IMR-90 (cell line): ENCODE data around the gene PNMA8C. TPM values are rescaled to one million over a fixed set of nuclear protein-coding genes. Genes with fewer than 3 reads are reported as not detected.

ENCODE experiments used
- ATAC-seq: fragments of 200-7000 bp; cut with Tn5 transposase; 2 replicates; pipeline ENCODE4 v1.9.1; 2020; ENCODE audit warnings: low read depth, mild to moderate bottlenecking, moderate library complexity
- BruUV-seq: library from RNA; stranded (reverse); fragments of 400-500 nt; replicated peaks from 2 replicates; lab custom pipeline; 2021; lab: Mats Ljungman, UMichigan
- CTCF ChIA-PET: fragments of 300-600 bp; formaldehyde crosslinking; extraction: SDS; loops from one replicate; lab custom pipeline; 2021; ENCODE audit warnings: antibody characterized with exemption; lab: Yijun Ruan, JAX
- POLR2A ChIA-PET: fragments of 300-600 bp; sonication (Branson Sonifier 250); formaldehyde crosslinking; loops from one replicate; lab custom pipeline; 2022; ENCODE audit warnings: antibody characterized with exemption; ENCODE audit not compliant: unreplicated experiment; lab: Charles Lee
- DNase-seq: peaks from one replicate; pipeline ENCODE4 v3.0.0; 2013
- H2AFZ ChIP-seq: replicated peaks from 2 replicates; pipeline ENCODE3; 2013; ENCODE audit warnings: low read length, mild to moderate bottlenecking; ENCODE audit not compliant: poor library complexity
- H2AK5ac ChIP-seq: 2 replicates; pipeline ENCODE4 v1.6.1; 2013; ENCODE audit warnings: low read depth, low read length, inconsistent platforms
- H2AK9ac ChIP-seq: replicated peaks from 2 replicates; pipeline ENCODE3; 2013; ENCODE audit warnings: mild to moderate bottlenecking, low read depth, low read length, moderate library complexity; ENCODE audit not compliant: poor library complexity
- H2BK120ac ChIP-seq: 2 replicates; pipeline ENCODE4 v1.6.1; 2013; ENCODE audit warnings: low read depth, low read length, inconsistent platforms
- H2BK15ac ChIP-seq: 3 replicates; pipeline ENCODE4 v1.6.1; 2013; ENCODE audit warnings: low read depth, low read length, inconsistent platforms
- H2BK20ac ChIP-seq: 2 replicates; pipeline ENCODE4 v1.6.1; 2013; ENCODE audit warnings: low read depth, mild to moderate bottlenecking, inconsistent platforms, low read length, moderate library complexity
- H2BK5ac ChIP-seq: 2 replicates; pipeline ENCODE4 v1.6.1; 2013; ENCODE audit warnings: mild to moderate bottlenecking, low read depth, low read length, inconsistent platforms; ENCODE audit not compliant: poor library complexity, severe bottlenecking
- H3K14ac ChIP-seq: replicated peaks from 2 replicates; pipeline ENCODE4 v1.6.1; 2013; ENCODE audit warnings: low read depth, low read length, inconsistent platforms
- H3K18ac ChIP-seq: 2 replicates; pipeline ENCODE4 v1.6.1; 2013; ENCODE audit warnings: low read depth, low read length, control low read depth
- H3K23ac ChIP-seq: 2 replicates; pipeline ENCODE4 v1.6.1; 2013; ENCODE audit warnings: low read depth, low read length, inconsistent platforms
- H3K27ac ChIP-seq: 2 replicates; pipeline ENCODE4 v1.5.1; 2013; ENCODE audit warnings: mild to moderate bottlenecking, control low read depth, low read length; ENCODE audit not compliant: insufficient read depth
- H3K27me3 ChIP-seq: 2 replicates; pipeline ENCODE4 v1.6.1; 2013; ENCODE audit warnings: low read length; ENCODE audit not compliant: control insufficient read depth, insufficient read depth
- H3K36me3 ChIP-seq: 2 replicates; pipeline ENCODE4 v1.6.1; 2013; ENCODE audit warnings: low read length, mixed read lengths; ENCODE audit not compliant: control insufficient read depth, insufficient read depth
- H3K4ac ChIP-seq: 2 replicates; pipeline ENCODE4 v1.6.1; 2013; ENCODE audit warnings: low read depth, low read length, inconsistent platforms
- H3K4me1 ChIP-seq: 2 replicates; pipeline ENCODE4 v1.6.1; 2013; ENCODE audit warnings: low read length, mixed read lengths; ENCODE audit not compliant: control insufficient read depth, insufficient read depth
- H3K4me2 ChIP-seq: 2 replicates; pipeline ENCODE4 v1.6.1; 2013; ENCODE audit warnings: low read depth, mild to moderate bottlenecking, control low read depth, low read length, moderate library complexity
- H3K4me3 ChIP-seq: 2 replicates; pipeline ENCODE4 v1.5.1; 2013; ENCODE audit warnings: low read depth, mild to moderate bottlenecking, control low read depth, low read length, moderate library complexity; ENCODE audit not compliant: insufficient read depth
- H3K56ac ChIP-seq: 2 replicates; pipeline ENCODE4 v1.6.1; 2013; ENCODE audit warnings: low read length, inconsistent platforms; ENCODE audit not compliant: insufficient read depth; ENCODE audit errors: extremely low read depth
- H3K79me1 ChIP-seq, 2 experiments: 2 replicates each; pipeline ENCODE4 v1.6.1; 2013; ENCODE audit warnings: low read length in 2 of 2, inconsistent platforms in 1 of 2, low read depth in 1 of 2
- H3K9ac ChIP-seq: 2 replicates; pipeline ENCODE4 v1.6.1; 2013; ENCODE audit warnings: low read depth, low read length, control low read depth
- H3K9me1 ChIP-seq: 2 replicates; pipeline ENCODE4 v1.6.1; 2013; ENCODE audit warnings: low read length, inconsistent platforms; ENCODE audit not compliant: insufficient read depth
- H3K9me3 ChIP-seq: 2 replicates; pipeline ENCODE4 v1.6.1; 2013; ENCODE audit warnings: low read length; ENCODE audit not compliant: control insufficient read depth, insufficient read depth
- H4K20me1 ChIP-seq: 2 replicates; pipeline ENCODE4 v1.6.1; 2013; ENCODE audit warnings: low read length, inconsistent platforms; ENCODE audit not compliant: insufficient read depth
- H4K5ac ChIP-seq: 2 replicates; pipeline ENCODE4 v1.6.1; 2013; ENCODE audit warnings: mild to moderate bottlenecking, low read depth, low read length, control low read depth
- H4K8ac ChIP-seq, 2 experiments: 2 replicates each; pipeline ENCODE4 v1.6.1; 2013; ENCODE audit warnings: low read depth in 2 of 2, low read length in 2 of 2, control low read depth in 1 of 2, inconsistent platforms in 1 of 2
- H4K91ac ChIP-seq: 2 replicates; pipeline ENCODE4 v1.6.1; 2013; ENCODE audit warnings: low read depth, low read length, inconsistent platforms; ENCODE audit not compliant: insufficient read depth
- BHLHE40 ChIP-seq: fragments of 150-350 bp; IDR thresholded peaks from 2 replicates; pipeline ENCODE4 v1.6.1; 2016; ENCODE audit warnings: mild to moderate bottlenecking, low read depth, low read length
- CHD1 ChIP-seq: IDR thresholded peaks from 2 replicates; pipeline ENCODE4 v1.6.1; 2012; ENCODE audit warnings: low read depth, low read length, improper control_type of control experiment
- FOS ChIP-seq: fragments of 150-350 bp; IDR thresholded peaks from 2 replicates; pipeline ENCODE4 v1.6.1; 2016; ENCODE audit warnings: low read depth, low read length
- MAFK ChIP-seq: IDR thresholded peaks from 2 replicates; pipeline ENCODE4 v1.6.1; 2012; ENCODE audit warnings: low read depth, low read length, improper control_type of control experiment
- MAZ ChIP-seq: IDR thresholded peaks from 2 replicates; pipeline ENCODE4 v1.6.1; 2012; ENCODE audit warnings: low read depth, mild to moderate bottlenecking, low read length, improper control_type of control experiment, moderate library complexity, borderline replicate concordance
- MXI1 ChIP-seq: IDR thresholded peaks from 2 replicates; pipeline ENCODE4 v1.6.1; 2012; ENCODE audit warnings: low read depth, mild to moderate bottlenecking, low read length, moderate library complexity, borderline replicate concordance
- NFE2L2 ChIP-seq: fragments of 150-350 bp; IDR thresholded peaks from 2 replicates; pipeline ENCODE4 v1.6.1; 2016; ENCODE audit warnings: low read depth, mild to moderate bottlenecking, low read length
- RAD21 ChIP-seq: IDR thresholded peaks from 2 replicates; pipeline ENCODE4 v1.6.1; 2012; ENCODE audit warnings: low read length, improper control_type of control experiment
- RCOR1 ChIP-seq: IDR thresholded peaks from 2 replicates; pipeline ENCODE4 v1.6.1; 2012; ENCODE audit warnings: mild to moderate bottlenecking, low read length, improper control_type of control experiment; ENCODE audit not compliant: insufficient replicate concordance
- RFX5 ChIP-seq: IDR thresholded peaks from 2 replicates; pipeline ENCODE4 v1.8.0; 2012; ENCODE audit warnings: low read depth, mild to moderate bottlenecking, low read length, moderate library complexity
- SMC3 ChIP-seq: fragments of 150-350 bp; IDR thresholded peaks from 2 replicates; pipeline ENCODE4 v1.6.1; 2016; ENCODE audit warnings: low read depth, mild to moderate bottlenecking, antibody characterized with exemption, low read length, moderate library complexity
- WGBS, 2 experiments: methylation state at CpG; one replicate each; pipeline versions ENCODE4 v1.1.5 to v1.1.7; 2013; ENCODE audit warnings: missing lambda C conversion rate in 2 of 2; ENCODE audit not compliant: insufficient read length in 1 of 2; ENCODE audit errors: extremely low coverage in 2 of 2; 5-methylcytosine and 5-hydroxymethylcytosine counted together
- dilution Hi-C: fragments of 300-500 bp; cut with HindIII; formaldehyde crosslinking; loops from one replicate; pipeline ENCODE4 v1.14.3; 2018; ENCODE audit warnings: low sequenced_read_pairs; ENCODE audit not compliant: unreplicated experiment
- in situ Hi-C: fragments of 300-500 bp; cut with MboI; formaldehyde crosslinking; loops from 3 replicates; pipeline ENCODE4 v1.14.3; 2019; ENCODE audit warnings: low sequenced_read_pairs, inconsistent platforms, mixed read lengths
- intact Hi-C: fragments of 100-400 bp; cut with micrococcal nuclease; formaldehyde crosslinking; loops from 2 replicates; pipeline ENCODE4 v1.10.0; 2022
- polyA plus RNA-seq, 3 experiments: library from polyadenylated mRNA; depleted of rRNA; stranded (reverse); fragments of >200 nt; gene quantifications; 2 replicates each; pipeline ENCODE4 v1.2.3, GENCODE V29; 2012; ENCODE audit warnings: low replicate concordance in 1 of 3
- total RNA-seq: library from RNA; depleted of rRNA; stranded (reverse); fragments of >200 nt; gene quantifications from 2 replicates; pipeline ENCODE4 v1.2.3, GENCODE V29; 2012
- TF ChIP-seq, protein P1 (sequence below): conservative IDR thresholded peaks from 2 replicates; pipeline ENCODE4 v1.5.1; 2012; ENCODE audit warnings: mild to moderate bottlenecking, low read depth, low read length, improper control_type of control experiment

Gene PNMA8C
- total and polyA plus RNA-seq, 2 of the 4 experiments (the other 2 are of a cell fraction): 0.09 to 0.18 TPM

DNA sequence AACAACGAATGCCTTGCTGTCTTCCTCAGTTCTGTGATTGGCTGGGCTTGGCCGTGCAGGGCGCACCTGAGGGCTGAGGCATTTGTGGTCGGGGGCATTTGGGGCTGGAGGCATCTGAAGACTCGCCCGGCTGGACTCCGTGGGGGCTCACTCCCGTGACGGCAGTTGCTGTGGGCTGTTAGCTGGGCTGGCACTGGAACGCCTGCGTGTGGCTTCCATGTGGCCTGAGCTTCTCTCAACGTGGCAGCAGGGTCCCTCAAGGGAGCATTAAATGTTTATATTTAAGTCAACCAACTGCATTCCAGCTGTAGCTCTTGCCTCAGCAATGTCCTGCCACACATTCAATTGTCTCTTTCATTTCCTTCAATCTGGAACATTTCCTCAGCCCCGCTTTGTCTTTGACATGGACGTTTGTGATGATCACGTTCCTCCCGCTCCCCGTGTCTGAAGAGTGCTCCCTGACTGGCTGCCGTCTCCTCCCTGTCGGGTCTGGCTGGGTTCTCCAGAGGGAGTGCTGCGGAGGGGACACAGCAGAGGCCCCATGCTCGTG lies 36.4 kb downstream of the PNMA8C start (continued):
- TF ChIP-seq RFX5: no peak
- TF ChIP-seq MAZ: peak; percentile 5; the same call in 1 of the 2 replicates

DNA sequence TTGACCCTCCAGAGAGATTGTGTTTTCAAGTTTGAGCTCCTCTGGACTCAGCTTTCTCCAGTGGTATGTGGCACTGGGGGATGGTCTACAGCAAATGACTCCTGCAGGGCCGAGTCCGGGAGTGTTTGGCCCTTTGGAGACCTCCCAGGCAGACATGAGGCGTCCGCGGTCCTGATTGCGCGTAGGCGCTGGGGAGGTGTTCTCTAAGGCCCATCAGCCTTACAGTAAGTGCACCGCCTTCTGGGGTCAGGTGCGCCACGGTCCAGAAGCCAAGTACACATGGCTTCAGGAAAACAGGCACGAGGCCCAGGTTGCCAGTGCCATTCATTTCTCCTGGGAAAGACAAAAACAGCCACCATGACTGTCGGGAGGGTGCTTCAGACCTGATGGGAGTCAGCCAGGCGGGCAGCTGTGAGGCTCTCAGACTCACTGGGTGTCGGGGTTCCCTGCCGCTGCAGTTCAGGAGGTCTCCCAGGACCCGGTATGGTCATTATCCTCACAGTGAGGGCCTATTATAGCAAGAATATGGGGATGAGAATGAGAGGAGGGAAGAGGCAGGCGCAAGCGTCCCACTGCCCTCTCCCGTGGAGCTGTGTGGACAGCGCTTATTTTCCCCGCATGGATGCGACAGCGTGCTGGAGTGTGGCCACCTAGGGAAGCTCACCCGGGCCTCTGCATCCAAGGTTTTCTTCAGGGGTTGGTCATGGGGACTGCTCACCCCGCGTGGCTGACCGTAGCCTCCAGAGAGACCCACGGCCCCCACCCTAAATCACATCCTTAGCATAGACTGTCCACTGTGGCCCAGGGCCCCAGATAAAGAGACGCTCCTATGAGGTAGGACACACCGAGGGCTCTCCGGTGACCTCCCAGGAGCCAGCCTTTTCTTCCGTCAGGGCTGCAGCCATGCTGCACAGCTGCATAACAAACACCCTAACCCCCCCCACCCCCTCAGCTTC lies 37.2 kb downstream of the PNMA8C start:
- peak overlapping the region; percentile 22; the same call in 1 of the 2 replicates for H3K14ac ChIP-seq
- dilution Hi-C loops (no loop called here), intact Hi-C loops (no loop called here), in situ Hi-C loops (no loop called here)
- H3K9me3 ChIP-seq: peaks cover 6% of the 10 kb centered on the region
- H2AK5ac ChIP-seq: peak overlapping the region; percentile 86; the same call in 1 of the 2 replicates
- H3K23ac ChIP-seq: no peak overlapping the region
- peaks cover 15% of the 10 kb centered on the region for H3K4me1 ChIP-seq
- H2BK20ac ChIP-seq: peak overlapping the region; percentile 13
- no peak overlapping the region; the same call in 1 of the 2 replicates for H3K18ac ChIP-seq
- DNase-seq (no peak), ATAC-seq (no peak)
- peak overlapping the region; percentile 55 for H3K27ac ChIP-seq
- peak overlapping the region; percentile 28 for H4K91ac ChIP-seq
- peaks cover 18% of the 10 kb centered on the region for H3K9me1 ChIP-seq
- H4K8ac ChIP-seq: peak overlapping the region in 1 of 2 experiments; percentile 79; a peak in 1 of 4 replicates
- TF ChIP-seq MAZ (no peak), NFE2L2 (no peak), RFX5 (no peak), MXI1 (no peak), MAFK (no peak), SMC3 (no peak), RAD21 (no peak), BHLHE40 (no peak), FOS (no peak), CHD1 (no peak), RCOR1 (no peak)
- TF ChIP-seq, protein P1, sequence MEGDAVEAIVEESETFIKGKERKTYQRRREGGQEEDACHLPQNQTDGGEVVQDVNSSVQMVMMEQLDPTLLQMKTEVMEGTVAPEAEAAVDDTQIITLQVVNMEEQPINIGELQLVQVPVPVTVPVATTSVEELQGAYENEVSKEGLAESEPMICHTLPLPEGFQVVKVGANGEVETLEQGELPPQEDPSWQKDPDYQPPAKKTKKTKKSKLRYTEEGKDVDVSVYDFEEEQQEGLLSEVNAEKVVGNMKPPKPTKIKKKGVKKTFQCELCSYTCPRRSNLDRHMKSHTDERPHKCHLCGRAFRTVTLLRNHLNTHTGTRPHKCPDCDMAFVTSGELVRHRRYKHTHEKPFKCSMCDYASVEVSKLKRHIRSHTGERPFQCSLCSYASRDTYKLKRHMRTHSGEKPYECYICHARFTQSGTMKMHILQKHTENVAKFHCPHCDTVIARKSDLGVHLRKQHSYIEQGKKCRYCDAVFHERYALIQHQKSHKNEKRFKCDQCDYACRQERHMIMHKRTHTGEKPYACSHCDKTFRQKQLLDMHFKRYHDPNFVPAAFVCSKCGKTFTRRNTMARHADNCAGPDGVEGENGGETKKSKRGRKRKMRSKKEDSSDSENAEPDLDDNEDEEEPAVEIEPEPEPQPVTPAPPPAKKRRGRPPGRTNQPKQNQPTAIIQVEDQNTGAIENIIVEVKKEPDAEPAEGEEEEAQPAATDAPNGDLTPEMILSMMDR: no peak
- POLR2A ChIA-PET: no interaction called here
- no peak overlapping the region for H3K4me2 ChIP-seq
- H3K9ac ChIP-seq: no peak overlapping the region
- CTCF ChIA-PET: interaction anchor here (0.8 to 1.0 kb wide), 2 partner anchors 11 to 21 kb away, joined by 3 to 4 read pairs; no protein-coding TSS in a partner anchor
- H3K4me3 ChIP-seq: no peak overlapping the region
- H2AK9ac ChIP-seq: peak overlapping the region; percentile 62
- H3K79me1 ChIP-seq: peaks cover 0 to 14% of the 10 kb centered on the region in 2 experiments; a peak in 2 of 4 replicates
- H3K27me3 ChIP-seq: no peaks in the 10 kb centered on the region
- H2BK120ac ChIP-seq: peak overlapping the region; percentile 58
- H3K36me3 ChIP-seq: peaks cover 42% of the 10 kb centered on the region
- 92% methylated on average over 12 of the region's 33 CpGs; no CpG with 5 or more reads in 1 of the 2 experiments for WGBS, 2 experiments
- peak overlapping the region; percentile 54 for H3K4ac ChIP-seq
- H2BK5ac ChIP-seq: peak overlapping the region; percentile 8
- H4K20me1 ChIP-seq: no peaks in the 10 kb centered on the region; the same call in 1 of the 2 replicates
- no peak overlapping the region for H2BK15ac ChIP-seq
- BruUV-seq: no TSS peak
- H2AFZ ChIP-seq: peak overlapping the region; percentile 44
- H3K56ac ChIP-seq: peak overlapping the region; percentile 33; the same call in 1 of the 2 replicates
- H4K5ac ChIP-seq: no peak overlapping the region
